ENCODE measurements around the gene CES1.
"Not testable (repeated sequence)": the region's sequence is repeated elsewhere in the genome, so short reads cannot be mapped to it uniquely, and the experiment has no call there.

Gene CES1

GRCh38 chr16:55828680-55829079 is 4.2 kb downstream of the CES1 start:
- Histone ChIP-seq H3K9me3 (ENCODE audit: control insufficient read depth, low read length) (no peaks in the 10 kb centered on the region), H3K4me3 (ENCODE audit: low read length) (no peak overlapping the region), H3K27me3 (ENCODE audit: control insufficient read depth, insufficient read depth, low read length) (no peaks in the 10 kb centered on the region), H3K9ac (ENCODE audit: low read length) (no peak overlapping the region), H3K4me1 (ENCODE audit: control insufficient read depth, insufficient read depth, low read length) (no peaks in the 10 kb centered on the region), H3K36me3 (ENCODE audit: control insufficient read depth, insufficient read depth, low read length) (no peaks in the 10 kb centered on the region)

GRCh38 chr16:55825115-55825728 is 7.7 kb downstream of the CES1 start:
- Histone ChIP-seq H3K4me3 (ENCODE audit: low read length) (no peak overlapping the region), H3K36me3 (ENCODE audit: control insufficient read depth, insufficient read depth, low read length) (no peaks in the 10 kb centered on the region)

GRCh38 chr16:55824473-55825000 is 8.4 kb downstream of the CES1 start:
- Histone ChIP-seq H3K36me3 (ENCODE audit: control insufficient read depth, insufficient read depth, low read length) (no peaks in the 10 kb centered on the region), H3K9ac (ENCODE audit: low read length) (no peak overlapping the region), H3K4me1 (ENCODE audit: control insufficient read depth, insufficient read depth, low read length) (no peaks in the 10 kb centered on the region), H3K4me3 (ENCODE audit: low read length) (no peak overlapping the region), H3K27me3 (ENCODE audit: control insufficient read depth, insufficient read depth, low read length) (no peaks in the 10 kb centered on the region), H3K9me3 (ENCODE audit: control insufficient read depth, low read length) (no peaks in the 10 kb centered on the region)

More at GRCh38 chr16:55825115-55825728, 7.7 kb downstream of the CES1 start:
- H3K9ac ChIP-seq (ENCODE audit: low read length), result no peak overlapping the region
- no peaks in the 10 kb centered on the region for H3K4me1 ChIP-seq (ENCODE audit: control insufficient read depth, insufficient read depth, low read length)
- no peaks in the 10 kb centered on the region for H3K9me3 ChIP-seq (ENCODE audit: control insufficient read depth, low read length)
- H3K27me3 ChIP-seq (ENCODE audit: control insufficient read depth, insufficient read depth, low read length), result no peaks in the 10 kb centered on the region

GRCh38 chr16:55822280-55822810 is 10.6 kb downstream of the CES1 start:
- no peaks in the 10 kb centered on the region for H3K9me3 ChIP-seq (ENCODE audit: control insufficient read depth, low read length)
- no peaks in the 10 kb centered on the region for H3K36me3 ChIP-seq (ENCODE audit: control insufficient read depth, insufficient read depth, low read length)
- no peak overlapping the region for H3K4me3 ChIP-seq (ENCODE audit: low read length)
- no peak overlapping the region for H3K9ac ChIP-seq (ENCODE audit: low read length)
- H3K27me3 ChIP-seq (ENCODE audit: control insufficient read depth, insufficient read depth, low read length), result no peaks in the 10 kb centered on the region
- no peaks in the 10 kb centered on the region for H3K4me1 ChIP-seq (ENCODE audit: control insufficient read depth, insufficient read depth, low read length)

- Histone ChIP-seq H3K9ac (ENCODE audit: low read length) (no peak overlapping the region), H3K4me3 (ENCODE audit: low read length) (no peak overlapping the region), H3K4me1 (ENCODE audit: control insufficient read depth, insufficient read depth, low read length) (no peaks in the 10 kb centered on the region), H3K36me3 (ENCODE audit: control insufficient read depth, insufficient read depth, low read length) (no peaks in the 10 kb centered on the region), H3K27me3 (ENCODE audit: control insufficient read depth, insufficient read depth, low read length) (no peaks in the 10 kb centered on the region), H3K9me3 (ENCODE audit: control insufficient read depth, low read length) (no peaks in the 10 kb centered on the region)
These were observed 11.7 kb downstream of the CES1 start for GRCh38 chr16:55821210-55821609.

- no peak overlapping the region for H3K9ac ChIP-seq (ENCODE audit: low read length)
- H3K4me1 ChIP-seq (ENCODE audit: control insufficient read depth, insufficient read depth, low read length), result no peaks in the 10 kb centered on the region
- H3K27me3 ChIP-seq (ENCODE audit: control insufficient read depth, insufficient read depth, low read length), result no peaks in the 10 kb centered on the region
- H3K36me3 ChIP-seq (ENCODE audit: control insufficient read depth, insufficient read depth, low read length), result no peaks in the 10 kb centered on the region
- no peak overlapping the region for H3K4me3 ChIP-seq (ENCODE audit: low read length)
- H3K9me3 ChIP-seq (ENCODE audit: control insufficient read depth, low read length), result no peaks in the 10 kb centered on the region
These were observed 12.3 kb downstream of the CES1 start for GRCh38 chr16:55820615-55821014.

- H3K36me3 ChIP-seq (ENCODE audit: control insufficient read depth, insufficient read depth, low read length), result no peaks in the 10 kb centered on the region
- no peaks in the 10 kb centered on the region for H3K9me3 ChIP-seq (ENCODE audit: control insufficient read depth, low read length)
- no peaks in the 10 kb centered on the region for H3K4me1 ChIP-seq (ENCODE audit: control insufficient read depth, insufficient read depth, low read length)
- H3K27me3 ChIP-seq (ENCODE audit: control insufficient read depth, insufficient read depth, low read length), result no peaks in the 10 kb centered on the region
- H3K9ac ChIP-seq (ENCODE audit: low read length), result no peak overlapping the region
- no peak overlapping the region for H3K4me3 ChIP-seq (ENCODE audit: low read length)
These were observed 15.5 kb downstream of the CES1 start for GRCh38 chr16:55817236-55817912.

GRCh38 chr16:55816222-55816621 is 16.7 kb downstream of the CES1 start:
- H3K4me1 ChIP-seq (ENCODE audit: control insufficient read depth, insufficient read depth, low read length); H3K27me3 ChIP-seq (ENCODE audit: control insufficient read depth, insufficient read depth, low read length): not testable (repeated sequence)

GRCh38 chr16:55815320-55815719 is 17.6 kb downstream of the CES1 start:
- Histone ChIP-seq H3K9ac (ENCODE audit: low read length) (no peak overlapping the region), H3K36me3 (ENCODE audit: control insufficient read depth, insufficient read depth, low read length) (no peaks in the 10 kb centered on the region), H3K9me3 (ENCODE audit: control insufficient read depth, low read length) (no peaks in the 10 kb centered on the region), H3K4me3 (ENCODE audit: low read length) (no peak overlapping the region), H3K27me3 (ENCODE audit: control insufficient read depth, insufficient read depth, low read length) (no peaks in the 10 kb centered on the region), H3K4me1 (ENCODE audit: control insufficient read depth, insufficient read depth, low read length) (no peaks in the 10 kb centered on the region)

More at GRCh38 chr16:55816222-55816621, 16.7 kb downstream of the CES1 start:
- not testable (repeated sequence) for H3K36me3 ChIP-seq (ENCODE audit: control insufficient read depth, insufficient read depth, low read length); H3K9me3 ChIP-seq (ENCODE audit: control insufficient read depth, low read length); H3K9ac ChIP-seq (ENCODE audit: low read length); H3K4me3 ChIP-seq (ENCODE audit: low read length)

- H3K27me3 ChIP-seq (ENCODE audit: control insufficient read depth, insufficient read depth, low read length); H3K9ac ChIP-seq (ENCODE audit: low read length); H3K4me3 ChIP-seq (ENCODE audit: low read length); H3K36me3 ChIP-seq (ENCODE audit: control insufficient read depth, insufficient read depth, low read length); H3K9me3 ChIP-seq (ENCODE audit: control insufficient read depth, low read length); H3K4me1 ChIP-seq (ENCODE audit: control insufficient read depth, insufficient read depth, low read length): not testable (repeated sequence)
These were observed 18.7 kb downstream of the CES1 start for GRCh38 chr16:55814174-55814573.

- not testable (repeated sequence) for H3K9ac ChIP-seq (ENCODE audit: low read length); H3K27me3 ChIP-seq (ENCODE audit: control insufficient read depth, insufficient read depth, low read length); H3K4me3 ChIP-seq (ENCODE audit: low read length)
These were observed 19.2 kb downstream of the CES1 start for GRCh38 chr16:55813730-55814129.

GRCh38 chr16:55812951-55813350 is 19.9 kb downstream of the CES1 start:
- no peak overlapping the region for H3K4me3 ChIP-seq (ENCODE audit: low read length)
- no peaks in the 10 kb centered on the region for H3K27me3 ChIP-seq (ENCODE audit: control insufficient read depth, insufficient read depth, low read length)
- H3K9me3 ChIP-seq (ENCODE audit: control insufficient read depth, low read length), result no peaks in the 10 kb centered on the region
- no peaks in the 10 kb centered on the region for H3K36me3 ChIP-seq (ENCODE audit: control insufficient read depth, insufficient read depth, low read length)
- H3K9ac ChIP-seq (ENCODE audit: low read length), result no peak overlapping the region
- H3K4me1 ChIP-seq (ENCODE audit: control insufficient read depth, insufficient read depth, low read length), result no peaks in the 10 kb centered on the region

More at GRCh38 chr16:55813730-55814129, 19.2 kb downstream of the CES1 start:
- not testable (repeated sequence) for H3K36me3 ChIP-seq (ENCODE audit: control insufficient read depth, insufficient read depth, low read length); H3K9me3 ChIP-seq (ENCODE audit: control insufficient read depth, low read length); H3K4me1 ChIP-seq (ENCODE audit: control insufficient read depth, insufficient read depth, low read length)
